ENCODE data around the gene MYBPC3.

MYBPC3 gene

GRCh38 chr11:47373876-47374719 lies 21.6 kb upstream of the MYBPC3 start:
- TF ChIP-seq REST (IDR thresholded peaks at IDR 0.05; ENCODE audit: low read depth) (no peak), EGR1 (IDR thresholded peaks at IDR 0.05) (no peak), CREB1 (IDR thresholded peaks at IDR 0.05; ENCODE audit: low read depth) (no peak), FOXM1 (IDR thresholded peaks at IDR 0.05; ENCODE audit: borderline replicate concordance, low read depth) (no peak), ZBTB7A (IDR thresholded peaks at IDR 0.05; ENCODE audit: low read depth) (peak; percentile 80; the same call in 1 of the 2 replicates), TAF1 (IDR thresholded peaks at IDR 0.05; ENCODE audit: low read depth) (no peak), CEBPB (IDR thresholded peaks at IDR 0.05) (no peak), TCF12 (IDR thresholded peaks at IDR 0.05; ENCODE audit: low read depth) (no peak), NFIC (IDR thresholded peaks at IDR 0.05) (0 out of 2 replicates have a peak, but pooled peaks have one; percentile 17), YY1 (IDR thresholded peaks at IDR 0.05; ENCODE audit: low read depth) (no peak), RAD21 (IDR thresholded peaks at IDR 0.05; ENCODE audit: low read depth) (peak; percentile 66), EP300 (IDR thresholded peaks at IDR 0.05; ENCODE audit: borderline replicate concordance) (no peak), TEAD4 (IDR thresholded peaks at IDR 0.05) (0 out of 2 replicates have a peak, but pooled peaks have one; percentile 9)
- TF ChIP-seq, protein P1, sequence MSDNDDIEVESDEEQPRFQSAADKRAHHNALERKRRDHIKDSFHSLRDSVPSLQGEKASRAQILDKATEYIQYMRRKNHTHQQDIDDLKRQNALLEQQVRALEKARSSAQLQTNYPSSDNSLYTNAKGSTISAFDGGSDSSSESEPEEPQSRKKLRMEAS (IDR thresholded peaks at IDR 0.05) = no peak
- TF ChIP-seq, protein P2, sequence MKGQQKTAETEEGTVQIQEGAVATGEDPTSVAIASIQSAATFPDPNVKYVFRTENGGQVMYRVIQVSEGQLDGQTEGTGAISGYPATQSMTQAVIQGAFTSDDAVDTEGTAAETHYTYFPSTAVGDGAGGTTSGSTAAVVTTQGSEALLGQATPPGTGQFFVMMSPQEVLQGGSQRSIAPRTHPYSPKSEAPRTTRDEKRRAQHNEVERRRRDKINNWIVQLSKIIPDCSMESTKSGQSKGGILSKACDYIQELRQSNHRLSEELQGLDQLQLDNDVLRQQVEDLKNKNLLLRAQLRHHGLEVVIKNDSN (IDR thresholded peaks at IDR 0.05) = no peak

DNA sequence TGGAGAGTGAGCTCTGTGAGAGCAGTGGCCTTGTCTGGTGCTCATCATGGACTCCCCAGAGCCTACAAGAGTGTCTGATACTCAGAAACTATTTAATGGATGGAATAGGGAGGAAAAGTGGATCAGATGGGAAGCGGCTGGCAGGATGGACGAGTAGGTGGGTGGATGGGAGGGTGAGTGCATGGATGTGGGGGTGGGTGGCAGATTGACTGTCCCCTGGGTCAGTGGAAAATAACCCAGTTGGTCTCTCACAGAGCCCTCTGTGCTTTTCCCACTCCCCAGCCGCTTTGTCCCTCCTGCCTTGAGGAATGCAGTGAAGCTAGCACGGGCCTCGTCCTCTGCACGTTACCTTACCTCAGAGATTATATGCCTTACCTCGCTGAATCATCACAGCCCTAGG lies 19.9 kb upstream of the MYBPC3 start:
- TF ChIP-seq CREB1 (IDR thresholded peaks at IDR 0.05; ENCODE audit: low read depth) (no peak), CEBPB (IDR thresholded peaks at IDR 0.05) (no peak), FOXM1 (IDR thresholded peaks at IDR 0.05; ENCODE audit: borderline replicate concordance, low read depth) (no peak), ZBTB7A (IDR thresholded peaks at IDR 0.05; ENCODE audit: low read depth) (no peak)
- TF ChIP-seq, protein P1 (IDR thresholded peaks at IDR 0.05) = no peak

- TF ChIP-seq EGR1 (IDR thresholded peaks at IDR 0.05) (no peak), TCF12 (IDR thresholded peaks at IDR 0.05; ENCODE audit: low read depth) (no peak), FOXM1 (IDR thresholded peaks at IDR 0.05; ENCODE audit: borderline replicate concordance, low read depth) (no peak), TEAD4 (IDR thresholded peaks at IDR 0.05) (no peak), CREB1 (IDR thresholded peaks at IDR 0.05; ENCODE audit: low read depth) (no peak), ZBTB7A (IDR thresholded peaks at IDR 0.05; ENCODE audit: low read depth) (no peak), EP300 (IDR thresholded peaks at IDR 0.05; ENCODE audit: borderline replicate concordance) (no peak), REST (IDR thresholded peaks at IDR 0.05; ENCODE audit: low read depth) (no peak), CEBPB (IDR thresholded peaks at IDR 0.05) (no peak), YY1 (IDR thresholded peaks at IDR 0.05; ENCODE audit: low read depth) (no peak)
- TF ChIP-seq, protein P1 (IDR thresholded peaks at IDR 0.05) = no peak
These were observed 17.2 kb upstream of the MYBPC3 start for GRCh38 chr11:47369676-47370075.

DNA sequence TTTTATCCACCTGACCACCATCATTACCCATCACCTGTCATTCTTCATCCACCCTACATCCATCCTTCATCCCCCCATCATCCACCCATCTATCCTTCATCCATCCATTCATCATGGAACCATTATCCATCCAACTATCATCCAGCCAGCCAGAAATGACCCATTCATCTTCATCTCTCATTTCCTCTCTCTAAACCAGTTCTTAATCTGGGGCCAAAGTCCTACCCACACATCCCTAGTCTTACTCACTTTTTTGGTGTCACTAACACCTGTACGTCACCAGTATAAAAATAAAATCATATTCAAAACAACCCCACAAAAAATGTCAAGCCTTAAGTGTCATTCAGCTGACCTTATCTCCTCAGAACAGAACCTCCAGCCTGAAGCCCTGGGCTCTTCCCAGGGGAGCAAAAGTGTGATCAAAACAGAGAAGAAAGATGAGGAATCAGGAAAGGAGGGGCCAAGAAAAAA lies 13.6 kb upstream of the MYBPC3 start:
- TF ChIP-seq CREB1 (IDR thresholded peaks at IDR 0.05; ENCODE audit: low read depth) (no peak), TAF1 (IDR thresholded peaks at IDR 0.05; ENCODE audit: low read depth) (no peak), YY1 (IDR thresholded peaks at IDR 0.05; ENCODE audit: low read depth) (no peak), TEAD4 (IDR thresholded peaks at IDR 0.05) (no peak), ZBTB7A (IDR thresholded peaks at IDR 0.05; ENCODE audit: low read depth) (no peak), NFIC (IDR thresholded peaks at IDR 0.05) (no peak), EP300 (IDR thresholded peaks at IDR 0.05; ENCODE audit: borderline replicate concordance) (no peak), FOXM1 (IDR thresholded peaks at IDR 0.05; ENCODE audit: borderline replicate concordance, low read depth) (no peak), CEBPB (IDR thresholded peaks at IDR 0.05) (no peak), RAD21 (IDR thresholded peaks at IDR 0.05; ENCODE audit: low read depth) (no peak)
- TF ChIP-seq, protein P2 (IDR thresholded peaks at IDR 0.05) = no peak
- TF ChIP-seq, protein P1 (IDR thresholded peaks at IDR 0.05) = no peak

GRCh38 chr11:47361419-47361818 lies 8.9 kb upstream of the MYBPC3 start:
- no peak for TF ChIP-seq YY1 (IDR thresholded peaks at IDR 0.05; ENCODE audit: low read depth)
- TF ChIP-seq NFIC (IDR thresholded peaks at IDR 0.05) = no peak
- TF ChIP-seq TAF1 (IDR thresholded peaks at IDR 0.05; ENCODE audit: low read depth) = no peak
- TF ChIP-seq CREB1 (IDR thresholded peaks at IDR 0.05; ENCODE audit: low read depth) = no peak
- TF ChIP-seq EP300 (IDR thresholded peaks at IDR 0.05; ENCODE audit: borderline replicate concordance) = no peak
- no peak for TF ChIP-seq REST (IDR thresholded peaks at IDR 0.05; ENCODE audit: low read depth)
- TF ChIP-seq FOXM1 (IDR thresholded peaks at IDR 0.05; ENCODE audit: borderline replicate concordance, low read depth) = no peak
- TF ChIP-seq ZBTB7A (IDR thresholded peaks at IDR 0.05; ENCODE audit: low read depth) = no peak
- TF ChIP-seq EGR1 (IDR thresholded peaks at IDR 0.05) = no peak
- TF ChIP-seq, protein P1 (IDR thresholded peaks at IDR 0.05) = no peak
- no peak for TF ChIP-seq RAD21 (IDR thresholded peaks at IDR 0.05; ENCODE audit: low read depth)
- no peak for TF ChIP-seq CEBPB (IDR thresholded peaks at IDR 0.05)
- no peak for TF ChIP-seq TEAD4 (IDR thresholded peaks at IDR 0.05)
- TF ChIP-seq, protein P2 (IDR thresholded peaks at IDR 0.05) = no peak
